Tibial nerve (tissue), 4 donors: Measurements from ENCODE around the gene CRYBG3.

Experiments used
- EP300 ChIP-seq, 2 donors: sonication (generic); formaldehyde crosslinking; IDR thresholded peaks; one replicate each; pipeline ENCODE4 v1.6.1; 2017; ENCODE audit warnings: antibody characterized with exemption in 2 of 2, mild to moderate bottlenecking in 1 of 2
- TF ChIP-seq, protein P1 (sequence below), 5 experiments: fragments of 200-600 bp in 3 of 5; fragments of 450-650 bp in 2 of 5; sonication (generic) in 3 of 5; IDR thresholded peaks; one replicate each; pipeline ENCODE4 v1.5.1; 2016 to 2019; ENCODE audit warnings: antibody characterized with exemption in 5 of 5, mild to moderate bottlenecking in 3 of 5, moderate library complexity in 2 of 5

DNA sequence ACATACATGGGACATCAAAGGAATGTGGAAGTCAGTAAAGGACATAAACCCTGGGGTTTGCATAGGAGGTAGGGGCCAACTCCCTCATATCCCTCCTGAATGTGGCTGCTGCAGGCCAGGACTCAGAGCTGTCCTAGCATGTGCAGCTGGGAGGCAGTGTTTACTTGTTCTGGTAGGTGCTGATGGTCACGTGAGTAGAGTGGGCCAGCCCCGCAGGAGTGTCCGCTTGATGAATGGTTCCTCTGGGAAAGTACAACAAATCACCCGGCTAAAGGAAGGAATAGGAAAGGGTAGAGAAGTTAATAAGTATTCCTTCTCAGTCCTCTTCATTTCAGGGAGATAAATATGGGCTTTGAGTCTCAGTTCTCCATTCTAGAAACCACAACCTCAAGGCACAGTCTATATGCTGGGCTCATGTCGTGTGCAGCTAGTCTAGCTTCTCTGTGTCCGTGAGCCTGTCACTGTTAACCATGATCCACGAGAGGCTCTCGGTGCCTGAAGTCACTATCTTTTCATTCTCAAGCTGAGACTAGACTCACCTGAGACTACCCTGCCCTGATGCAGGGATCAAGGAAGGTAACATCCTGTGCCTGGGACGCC lies 132.5 kb downstream of the CRYBG3 start:
- TF ChIP-seq, protein P1, sequence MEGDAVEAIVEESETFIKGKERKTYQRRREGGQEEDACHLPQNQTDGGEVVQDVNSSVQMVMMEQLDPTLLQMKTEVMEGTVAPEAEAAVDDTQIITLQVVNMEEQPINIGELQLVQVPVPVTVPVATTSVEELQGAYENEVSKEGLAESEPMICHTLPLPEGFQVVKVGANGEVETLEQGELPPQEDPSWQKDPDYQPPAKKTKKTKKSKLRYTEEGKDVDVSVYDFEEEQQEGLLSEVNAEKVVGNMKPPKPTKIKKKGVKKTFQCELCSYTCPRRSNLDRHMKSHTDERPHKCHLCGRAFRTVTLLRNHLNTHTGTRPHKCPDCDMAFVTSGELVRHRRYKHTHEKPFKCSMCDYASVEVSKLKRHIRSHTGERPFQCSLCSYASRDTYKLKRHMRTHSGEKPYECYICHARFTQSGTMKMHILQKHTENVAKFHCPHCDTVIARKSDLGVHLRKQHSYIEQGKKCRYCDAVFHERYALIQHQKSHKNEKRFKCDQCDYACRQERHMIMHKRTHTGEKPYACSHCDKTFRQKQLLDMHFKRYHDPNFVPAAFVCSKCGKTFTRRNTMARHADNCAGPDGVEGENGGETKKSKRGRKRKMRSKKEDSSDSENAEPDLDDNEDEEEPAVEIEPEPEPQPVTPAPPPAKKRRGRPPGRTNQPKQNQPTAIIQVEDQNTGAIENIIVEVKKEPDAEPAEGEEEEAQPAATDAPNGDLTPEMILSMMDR (IDR thresholded peaks at IDR 0.05) = no peak
- no peak for TF ChIP-seq EP300 (IDR thresholded peaks at IDR 0.05)
